ENCODE results near the gene PGP. TPM values are rescaled to one million over a fixed set of nuclear protein-coding genes. Genes with fewer than 3 reads are reported as not detected.

PGP gene
- total RNA-seq, 1 experiment from 2014 or later = 32.6 TPM

DNA sequence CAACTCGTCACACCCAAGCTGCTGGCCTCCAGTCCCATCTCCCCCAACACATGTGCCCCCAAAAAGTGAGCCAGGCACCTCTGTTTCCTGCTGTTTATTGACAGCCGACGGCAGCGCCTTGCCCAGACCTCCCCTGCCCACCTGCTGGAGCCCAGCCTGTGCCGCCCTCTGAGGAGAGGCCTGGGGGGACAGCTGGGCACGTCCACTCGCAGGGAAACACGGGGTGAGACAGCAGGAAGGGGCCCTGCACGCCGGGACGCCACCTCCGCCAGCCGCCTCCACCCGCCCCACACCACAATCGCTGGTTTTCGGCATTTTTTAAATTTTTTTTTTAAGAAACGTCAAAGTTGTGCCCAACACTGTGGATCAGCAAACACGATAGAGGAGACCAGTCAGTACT lies 37.5 kb downstream of the PGP start:
- Histone ChIP-seq H3K4me1 (ENCODE audit: control insufficient read depth in 1 of 2, insufficient read depth in 2 of 2, low read length in 2 of 2) (peaks cover 0 to 5% of the 10 kb centered on the region in 2 experiments; a peak in 1 of 4 replicates), H3K79me2 (ENCODE audit: insufficient read depth, low read length) (no peaks in the 10 kb centered on the region), H3K9ac (ENCODE audit: low read length) (no peak overlapping the region), H3K9me3 (ENCODE audit: control insufficient read depth in 1 of 2, insufficient read depth in 1 of 2, low read depth in 1 of 2, low read length in 2 of 2) (no peaks in the 10 kb centered on the region), H3K36me3 (ENCODE audit: control insufficient read depth in 1 of 2, insufficient read depth in 2 of 2, low read length in 2 of 2) (peaks cover 8 to 26% of the 10 kb centered on the region in 2 experiments; a peak in 2 of 4 replicates), H3K9me2 (ENCODE audit: insufficient read depth) (no peaks in the 10 kb centered on the region), H3K27ac (ENCODE audit: low read depth, low read length) (no peak overlapping the region; the same call in 1 of the 2 replicates), H3K27me3 (ENCODE audit: insufficient read depth, low read length) (no peaks in the 10 kb centered on the region), H3K4me2 (ENCODE audit: low read length) (no peak overlapping the region), H2AFZ (ENCODE audit: low read depth, low read length, poor library complexity, severe bottlenecking) (no peak overlapping the region), H3K4me3 (replicated peaks in 1 of 2; ENCODE audit: low read depth in 1 of 2, low read length in 2 of 2) (no peak overlapping the region), H4K20me1 (ENCODE audit: insufficient read depth) (no peaks in the 10 kb centered on the region)
- no peak for ATAC-seq
- RAD21 ChIA-PET (ENCODE audit: low non-redundant PET in 1 of 2, low total read pairs in 2 of 2, uncharacterized antibody in 2 of 2, unreplicated experiment in 2 of 2) = no interaction called here
- CTCF ChIA-PET = no interaction called here
- DNase-seq (ENCODE audit: low read depth, low spot score) = no peak
- POLR2A ChIA-PET = interaction anchor here (0.8 to 1.4 kb wide), 2 partner anchors 22 kb away, joined by 4 to 6 read pairs; partner anchors contain the start of gene TRAF7
- intact Hi-C loops (cut with micrococcal nuclease) = no loop called here
- no peak for TF ChIP-seq ZNF274 (IDR thresholded peaks at IDR 0.05; ENCODE audit: low read depth, low read length)
- no peak for TF ChIP-seq EZH2 (IDR thresholded peaks at IDR 0.05)
- TF ChIP-seq, protein P1, sequence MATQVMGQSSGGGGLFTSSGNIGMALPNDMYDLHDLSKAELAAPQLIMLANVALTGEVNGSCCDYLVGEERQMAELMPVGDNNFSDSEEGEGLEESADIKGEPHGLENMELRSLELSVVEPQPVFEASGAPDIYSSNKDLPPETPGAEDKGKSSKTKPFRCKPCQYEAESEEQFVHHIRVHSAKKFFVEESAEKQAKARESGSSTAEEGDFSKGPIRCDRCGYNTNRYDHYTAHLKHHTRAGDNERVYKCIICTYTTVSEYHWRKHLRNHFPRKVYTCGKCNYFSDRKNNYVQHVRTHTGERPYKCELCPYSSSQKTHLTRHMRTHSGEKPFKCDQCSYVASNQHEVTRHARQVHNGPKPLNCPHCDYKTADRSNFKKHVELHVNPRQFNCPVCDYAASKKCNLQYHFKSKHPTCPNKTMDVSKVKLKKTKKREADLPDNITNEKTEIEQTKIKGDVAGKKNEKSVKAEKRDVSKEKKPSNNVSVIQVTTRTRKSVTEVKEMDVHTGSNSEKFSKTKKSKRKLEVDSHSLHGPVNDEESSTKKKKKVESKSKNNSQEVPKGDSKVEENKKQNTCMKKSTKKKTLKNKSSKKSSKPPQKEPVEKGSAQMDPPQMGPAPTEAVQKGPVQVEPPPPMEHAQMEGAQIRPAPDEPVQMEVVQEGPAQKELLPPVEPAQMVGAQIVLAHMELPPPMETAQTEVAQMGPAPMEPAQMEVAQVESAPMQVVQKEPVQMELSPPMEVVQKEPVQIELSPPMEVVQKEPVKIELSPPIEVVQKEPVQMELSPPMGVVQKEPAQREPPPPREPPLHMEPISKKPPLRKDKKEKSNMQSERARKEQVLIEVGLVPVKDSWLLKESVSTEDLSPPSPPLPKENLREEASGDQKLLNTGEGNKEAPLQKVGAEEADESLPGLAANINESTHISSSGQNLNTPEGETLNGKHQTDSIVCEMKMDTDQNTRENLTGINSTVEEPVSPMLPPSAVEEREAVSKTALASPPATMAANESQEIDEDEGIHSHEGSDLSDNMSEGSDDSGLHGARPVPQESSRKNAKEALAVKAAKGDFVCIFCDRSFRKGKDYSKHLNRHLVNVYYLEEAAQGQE (IDR thresholded peaks at IDR 0.05; ENCODE audit: low read depth) = no peak
- TF ChIP-seq, protein P2, sequence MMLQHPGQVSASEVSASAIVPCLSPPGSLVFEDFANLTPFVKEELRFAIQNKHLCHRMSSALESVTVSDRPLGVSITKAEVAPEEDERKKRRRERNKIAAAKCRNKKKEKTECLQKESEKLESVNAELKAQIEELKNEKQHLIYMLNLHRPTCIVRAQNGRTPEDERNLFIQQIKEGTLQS (IDR thresholded peaks at IDR 0.05) = no peak
- TF ChIP-seq EZH2phosphoT487 (IDR thresholded peaks at IDR 0.05; ENCODE audit: borderline replicate concordance) = no peak
- no peak for TF ChIP-seq JUND (IDR thresholded peaks at IDR 0.05)
- TF ChIP-seq, protein P3, sequence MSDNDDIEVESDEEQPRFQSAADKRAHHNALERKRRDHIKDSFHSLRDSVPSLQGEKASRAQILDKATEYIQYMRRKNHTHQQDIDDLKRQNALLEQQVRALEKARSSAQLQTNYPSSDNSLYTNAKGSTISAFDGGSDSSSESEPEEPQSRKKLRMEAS (IDR thresholded peaks at IDR 0.05) = no peak
- no peak for TF ChIP-seq SRF (IDR thresholded peaks at IDR 0.05; ENCODE audit: low read depth)
- no peak for TF ChIP-seq FOSL1 (IDR thresholded peaks at IDR 0.05; ENCODE audit: low read depth)
- no peak for TF ChIP-seq POLR2AphosphoS5 (IDR thresholded peaks at IDR 0.05; ENCODE audit: low read depth, low read length)
- TF ChIP-seq EGR1 (IDR thresholded peaks at IDR 0.05; ENCODE audit: low read depth) = no peak
- no peak for TF ChIP-seq CBX3 (IDR thresholded peaks at IDR 0.05; ENCODE audit: low read depth)
- BruUV-seq (replicated peaks) = no TSS peak
